Measurements from ENCODE around the gene SVEP1.
"Not testable (repeated sequence)": the region's sequence is repeated elsewhere in the genome, so short reads cannot be mapped to it uniquely, and the experiment has no call there.

Gene SVEP1

GRCh38 chr9:110579862-110580219 is 300 bp upstream of the SVEP1 start:
- peak in 8 of 51 donors; percentile 7 to 36 (median 22) for DNase-seq

- DNase-seq = peak in 1 of 51 donors; percentile 22
Measured at GRCh38 chr9:110578575-110579033, 937 bp downstream of the SVEP1 start.

- DNase-seq = no peak
Measured at GRCh38 chr9:110575945-110576344, 3.6 kb downstream of the SVEP1 start.

GRCh38 chr9:110575169-110575568 is 4.4 kb downstream of the SVEP1 start:
- no peak for DNase-seq

- no peak for DNase-seq
Measured at GRCh38 chr9:110573305-110573704, 6.2 kb downstream of the SVEP1 start.

- no peak for DNase-seq
Measured at GRCh38 chr9:110571801-110572483, 7.6 kb downstream of the SVEP1 start.

- DNase-seq = no peak
Measured at GRCh38 chr9:110566156-110566555, 13.4 kb downstream of the SVEP1 start.

GRCh38 chr9:110561826-110562225 is 17.7 kb downstream of the SVEP1 start:
- DNase-seq = no peak

- no peak for DNase-seq
Measured at GRCh38 chr9:110559869-110560268, 19.7 kb downstream of the SVEP1 start.

GRCh38 chr9:110555551-110556331 is 23.8 kb downstream of the SVEP1 start:
- DNase-seq = no peak

GRCh38 chr9:110546411-110546871 is 33.1 kb downstream of the SVEP1 start:
- no peak for DNase-seq

- peak in 6 of 51 donors; percentile 5 to 18 (median 11) for DNase-seq
Measured at GRCh38 chr9:110545705-110546104, 33.8 kb downstream of the SVEP1 start.

- DNase-seq = peak in 2 of 51 donors; percentile 3 to 19
Measured at GRCh38 chr9:110543631-110544051, 35.9 kb downstream of the SVEP1 start.

GRCh38 chr9:110541950-110542349 is 37.6 kb downstream of the SVEP1 start:
- DNase-seq = no peak

- DNase-seq = no peak
Measured at GRCh38 chr9:110538647-110539041, 40.9 kb downstream of the SVEP1 start.

GRCh38 chr9:110537841-110538646 is 41.5 kb downstream of the SVEP1 start:
- DNase-seq = no peak

GRCh38 chr9:110536822-110537221 is 42.7 kb downstream of the SVEP1 start:
- no peak for DNase-seq

GRCh38 chr9:110534162-110534561 is 45.4 kb downstream of the SVEP1 start:
- not testable (repeated sequence) for DNase-seq

GRCh38 chr9:110532908-110533665 is 46.5 kb downstream of the SVEP1 start:
- no peak for DNase-seq

- DNase-seq = no peak
Measured at GRCh38 chr9:110531776-110532175, 47.8 kb downstream of the SVEP1 start.

GRCh38 chr9:110531241-110531640 is 48.3 kb downstream of the SVEP1 start:
- not testable (repeated sequence) for DNase-seq

Measured in hypothalamus (tissue), 51 donors.